DOHH2 (cell line): ENCODE results near the gene MOB4.

Source experiments
- H3F3A ChIP-seq: fragments of 200-600 bp; sonication (generic), shearing (Covaris generic); 2 replicates; pipeline ENCODE4 v1.6.0; 2016; ENCODE audit warnings: antibody characterized with exemption, mild to moderate bottlenecking; ENCODE audit not compliant: control insufficient read depth, insufficient read depth
- H3K27ac ChIP-seq: fragments of 200-600 bp; sonication (generic); 2 replicates; pipeline ENCODE4 v1.5.1; 2014; ENCODE audit warnings: low read depth, mild to moderate bottlenecking, low read length, moderate library complexity
- H3K27me3 ChIP-seq: fragments of 200-600 bp; sonication (generic); 2 replicates; pipeline ENCODE4 v1.6.1; 2014; ENCODE audit warnings: mild to moderate bottlenecking, low read length, mixed read lengths; ENCODE audit not compliant: control insufficient read depth
- H3K36me3 ChIP-seq: fragments of 200-600 bp; sonication (generic); 2 replicates; pipeline ENCODE4 v1.6.1; 2014; ENCODE audit warnings: mild to moderate bottlenecking, low read length, moderate library complexity, mixed read lengths; ENCODE audit not compliant: control insufficient read depth
- H3K4me1 ChIP-seq: fragments of 200-600 bp; sonication (generic); 2 replicates; pipeline ENCODE4 v1.6.1; 2014; ENCODE audit warnings: mild to moderate bottlenecking, low read length, mixed read lengths; ENCODE audit not compliant: control insufficient read depth
- H3K4me2 ChIP-seq: fragments of 200-600 bp; sonication (generic); 2 replicates; pipeline ENCODE4 v1.6.0; 2014; ENCODE audit warnings: mild to moderate bottlenecking, low read length, moderate library complexity
- H3K4me3 ChIP-seq: fragments of 200-600 bp; sonication (generic); 2 replicates; pipeline ENCODE4 v1.5.1; 2014; ENCODE audit warnings: mild to moderate bottlenecking, low read length, mixed read lengths
- H3K79me2 ChIP-seq: fragments of 200-600 bp; sonication (generic); 2 replicates; pipeline ENCODE4 v1.6.1; 2014; ENCODE audit warnings: mild to moderate bottlenecking, low read length, mixed read lengths; ENCODE audit not compliant: control insufficient read depth
- H3K9me2 ChIP-seq: fragments of 200-600 bp; sonication (generic); replicated peaks from 2 replicates; pipeline ENCODE4 v1.6.1; 2014; ENCODE audit warnings: mild to moderate bottlenecking, low read length, mixed read lengths; ENCODE audit not compliant: control insufficient read depth
- H3K9me3 ChIP-seq: fragments of 200-600 bp; sonication (generic); 2 replicates; pipeline ENCODE4 v1.6.1; 2014; ENCODE audit warnings: antibody characterized with exemption, low read length, mixed read lengths; ENCODE audit not compliant: control insufficient read depth, insufficient read depth
- H4K20me1 ChIP-seq: fragments of 200-600 bp; sonication (generic); 2 replicates; pipeline ENCODE4 v1.6.0; 2014; ENCODE audit warnings: low read depth, mild to moderate bottlenecking, antibody characterized with exemption, low read length, moderate library complexity; ENCODE audit not compliant: control insufficient read depth, insufficient read depth
- EZH2phosphoT487 ChIP-seq: fragments of 200-600 bp; sonication (generic); IDR thresholded peaks from 2 replicates; pipeline ENCODE4 v1.6.1; 2017; ENCODE audit warnings: borderline replicate concordance, mild to moderate bottlenecking, antibody characterized with exemption, low read length, moderate library complexity, mixed read lengths
- TF ChIP-seq, protein P1 (sequence below): fragments of 200-600 bp; sonication (generic); IDR thresholded peaks from one replicate; pipeline ENCODE4 v1.5.1; 2014; ENCODE audit warnings: antibody characterized with exemption, mild to moderate bottlenecking, low read depth, low read length; ENCODE audit not compliant: poor library complexity, severe bottlenecking

Gene MOB4

DNA sequence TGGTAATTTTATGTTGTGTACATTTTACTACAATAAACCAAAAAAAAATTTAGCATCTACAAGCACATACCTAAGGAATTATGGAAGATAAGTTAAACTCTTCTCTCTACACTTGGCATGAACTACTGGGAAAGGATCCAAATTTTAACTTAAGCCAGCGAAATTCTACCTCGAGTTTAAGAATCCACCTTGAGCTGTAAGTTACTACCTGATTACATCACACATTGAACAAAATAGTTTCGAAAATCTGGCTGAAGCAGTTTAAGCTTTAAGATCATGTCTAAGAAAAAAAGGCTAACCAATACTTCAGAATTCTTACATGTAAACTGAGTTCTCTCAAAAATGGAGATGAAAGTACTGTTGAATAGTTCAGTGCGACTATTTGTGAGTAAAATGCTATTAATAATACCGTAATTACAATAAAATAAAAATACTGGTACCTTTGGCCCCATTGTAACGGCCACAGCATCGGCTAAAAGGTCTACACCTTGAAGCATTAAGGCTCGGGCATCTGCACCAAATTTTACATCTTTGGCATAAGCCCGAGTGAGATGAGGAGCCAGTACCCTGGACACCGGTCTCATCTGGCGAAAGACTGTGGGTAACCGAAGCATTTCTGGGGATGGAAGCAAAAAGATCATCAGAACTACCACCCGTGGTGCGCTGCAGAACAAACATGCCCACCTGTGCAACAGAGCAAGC, 17.5 kb upstream of the MOB4 start:
- H3K36me3 ChIP-seq: peaks cover 93% of the 10 kb centered on the region
- TF ChIP-seq, protein P1, sequence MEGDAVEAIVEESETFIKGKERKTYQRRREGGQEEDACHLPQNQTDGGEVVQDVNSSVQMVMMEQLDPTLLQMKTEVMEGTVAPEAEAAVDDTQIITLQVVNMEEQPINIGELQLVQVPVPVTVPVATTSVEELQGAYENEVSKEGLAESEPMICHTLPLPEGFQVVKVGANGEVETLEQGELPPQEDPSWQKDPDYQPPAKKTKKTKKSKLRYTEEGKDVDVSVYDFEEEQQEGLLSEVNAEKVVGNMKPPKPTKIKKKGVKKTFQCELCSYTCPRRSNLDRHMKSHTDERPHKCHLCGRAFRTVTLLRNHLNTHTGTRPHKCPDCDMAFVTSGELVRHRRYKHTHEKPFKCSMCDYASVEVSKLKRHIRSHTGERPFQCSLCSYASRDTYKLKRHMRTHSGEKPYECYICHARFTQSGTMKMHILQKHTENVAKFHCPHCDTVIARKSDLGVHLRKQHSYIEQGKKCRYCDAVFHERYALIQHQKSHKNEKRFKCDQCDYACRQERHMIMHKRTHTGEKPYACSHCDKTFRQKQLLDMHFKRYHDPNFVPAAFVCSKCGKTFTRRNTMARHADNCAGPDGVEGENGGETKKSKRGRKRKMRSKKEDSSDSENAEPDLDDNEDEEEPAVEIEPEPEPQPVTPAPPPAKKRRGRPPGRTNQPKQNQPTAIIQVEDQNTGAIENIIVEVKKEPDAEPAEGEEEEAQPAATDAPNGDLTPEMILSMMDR: no peak
- no peak for TF ChIP-seq EZH2phosphoT487
- H3K27ac ChIP-seq: peak overlapping the region; percentile 76
- no peaks in the 10 kb centered on the region for H3K27me3 ChIP-seq
- H3K4me3 ChIP-seq: peak overlapping the region; percentile 74
- H3F3A ChIP-seq: peaks cover 40% of the 10 kb centered on the region
- no peaks in the 10 kb centered on the region for H3K9me3 ChIP-seq
- peaks cover 48% of the 10 kb centered on the region for H3K4me1 ChIP-seq
- peak overlapping the region; percentile 89 for H3K4me2 ChIP-seq
- H3K79me2 ChIP-seq: peaks cover 95% of the 10 kb centered on the region
- no peaks in the 10 kb centered on the region for H3K9me2 ChIP-seq
- H4K20me1 ChIP-seq: peaks cover 35% of the 10 kb centered on the region

DNA sequence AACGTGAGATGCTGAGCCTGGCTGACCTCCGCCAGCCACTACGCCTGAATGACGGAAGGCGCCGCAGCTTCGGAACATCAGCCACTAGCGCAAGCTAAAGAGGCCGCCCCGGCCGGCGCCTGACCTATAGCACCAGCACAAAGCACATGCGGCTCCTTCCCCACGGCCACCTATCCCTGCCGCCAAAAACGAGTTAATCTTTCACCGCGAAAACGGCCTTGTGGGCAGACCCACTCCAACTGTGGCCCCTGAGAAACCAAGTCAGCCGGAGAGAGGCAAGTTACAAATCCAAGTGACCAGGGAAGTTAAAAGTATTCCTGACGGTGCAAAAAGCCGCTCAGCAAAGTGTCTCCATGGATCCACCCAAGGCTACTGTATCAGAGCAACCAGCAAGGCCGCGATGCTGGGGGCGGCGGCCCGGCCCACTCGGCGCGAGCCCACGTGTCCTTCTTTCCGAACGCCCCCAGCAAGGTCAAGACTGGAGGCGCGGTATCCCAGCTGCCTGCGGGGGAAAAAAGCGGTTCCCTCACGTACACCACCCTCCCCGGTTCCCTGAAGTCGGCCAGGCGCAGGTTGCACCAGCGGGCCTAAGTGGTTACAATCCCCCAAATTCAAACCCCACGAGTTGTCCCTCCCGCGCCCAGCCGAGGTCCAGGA, 16.8 kb upstream of the MOB4 start:
- H3K4me3 ChIP-seq: peak overlapping the region; percentile 74
- H4K20me1 ChIP-seq: peaks cover 35% of the 10 kb centered on the region
- peaks cover 93% of the 10 kb centered on the region for H3K36me3 ChIP-seq
- peaks cover 95% of the 10 kb centered on the region for H3K79me2 ChIP-seq
- no peaks in the 10 kb centered on the region for H3K9me3 ChIP-seq
- H3F3A ChIP-seq: peaks cover 43% of the 10 kb centered on the region
- H3K9me2 ChIP-seq: no peaks in the 10 kb centered on the region
- H3K27me3 ChIP-seq: no peaks in the 10 kb centered on the region
- peaks cover 48% of the 10 kb centered on the region for H3K4me1 ChIP-seq
- no peak for TF ChIP-seq EZH2phosphoT487
- TF ChIP-seq, protein P1: no peak
- H3K4me2 ChIP-seq: peak overlapping the region; percentile 89
- H3K27ac ChIP-seq: peak overlapping the region; percentile 76

DNA sequence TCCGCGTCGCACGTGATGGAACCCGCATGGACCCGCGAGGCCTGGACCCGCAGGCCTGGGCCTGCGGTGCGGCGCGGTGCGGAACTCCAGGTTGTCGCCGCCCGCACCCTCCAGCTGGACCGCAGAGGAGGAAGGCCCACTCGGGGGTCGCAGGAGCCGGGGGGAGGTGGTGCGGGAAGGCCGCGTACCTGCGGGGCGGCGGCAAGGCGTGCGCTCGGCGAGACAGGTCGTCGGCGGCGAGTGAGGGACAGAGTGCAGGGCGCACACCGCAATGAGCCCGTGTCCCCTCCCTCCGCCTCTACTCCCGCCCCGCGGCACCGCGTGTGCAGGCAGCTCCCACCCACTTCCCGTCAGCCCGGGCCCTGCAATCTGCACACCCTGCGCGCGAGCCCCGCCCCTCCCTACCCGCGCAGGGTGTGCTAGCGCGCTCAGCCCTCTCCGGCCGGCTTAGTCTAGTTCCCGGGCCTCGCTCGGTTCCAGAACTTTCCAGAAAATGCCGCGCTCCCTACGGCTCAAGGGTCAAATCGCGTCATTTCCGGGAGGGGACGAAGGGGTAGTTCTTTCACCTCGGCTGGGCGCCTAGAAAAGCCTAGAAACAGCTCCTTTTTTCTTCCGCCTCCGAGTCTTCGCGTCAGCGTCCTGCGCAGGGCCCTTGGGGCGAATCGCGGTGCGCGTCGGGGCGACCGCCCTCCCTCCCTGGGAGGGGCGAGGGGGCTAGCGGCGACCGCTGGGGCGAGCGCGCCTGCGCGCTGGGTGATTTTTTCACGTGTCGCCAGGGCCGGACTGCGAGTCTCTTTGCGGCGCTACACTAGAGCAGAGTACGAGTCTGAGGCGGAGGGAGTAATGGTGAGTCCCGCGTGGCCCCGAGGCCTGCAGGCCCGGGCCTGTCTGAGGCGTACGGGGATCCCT, 16.0 kb upstream of the MOB4 start, which contains the start of the genes HSPD1 and HSPE1:
Gene HSPD1, minus strand, starts transcription at position 247 of the 909 bp plus-strand sequence. CDS start 992 bp downstream, outside the sequence.
Gene HSPE1, plus strand, starts transcription at position 786 of the 909 bp plus-strand sequence. Its CDS starts 58 bp downstream, at position 844.
- Histone ChIP-seq H3K9me2 (no peaks in the 10 kb centered on the region), H4K20me1 (peaks cover 35% of the 10 kb centered on the region), H3K27ac (peak within 1 kb of the TSS; percentile 76), H3K4me2 (peak within 1 kb of the TSS; percentile 89), H3F3A (peaks cover 47% of the 10 kb centered on the region), H3K27me3 (no peaks in the 10 kb centered on the region), H3K9me3 (no peaks in the 10 kb centered on the region), H3K4me3 (peak within 1 kb of the TSS; percentile 74), H3K4me1 (peaks cover 48% of the 10 kb centered on the region), H3K79me2 (peaks cover 95% of the 10 kb centered on the region), H3K36me3 (peaks cover 93% of the 10 kb centered on the region)
- TF ChIP-seq, protein P1: no peak
- TF ChIP-seq EZH2phosphoT487: no peak
